ENCODE results near the gene EMC1. TPM values are rescaled to one million over a fixed set of nuclear protein-coding genes. Genes with fewer than 3 reads are reported as not detected.

The EMC1 gene
- total RNA-seq, result 141 and 191 TPM in 2 replicates

GRCh38 chr1:19251305-19252196 is at the start of gene EMC1, which contains the start of gene MRTO4:
TSS of gene EMC1 (minus strand) at chr1:19251524. CDS start at chr1:19251509, 15 bp downstream.
TSS of gene MRTO4 (plus strand) at chr1:19251805. CDS start at chr1:19251836, 31 bp downstream.

GRCh38 chr1:19288324-19289241 is 37.3 kb upstream of the EMC1 start, which contains the start of gene AKR7A3:
TSS of gene AKR7A3 (minus strand) at chr1:19288770. CDS start at chr1:19288709, 61 bp downstream.

GRCh38 chr1:19209990-19210771 is 41.1 kb downstream of the EMC1 start, which contains the start of gene UBR4:
TSS of gene UBR4 (minus strand) at chr1:19210266. CDS start at chr1:19210248, 18 bp downstream.

Other genes with a start within 250 kb of the EMC1 start
- gene UBR4, start 41.3 kb downstream of the EMC1 start, total RNA-seq, result 169 and 193 TPM in 2 replicates
- 14.7 and 16.3 TPM in 2 replicates for gene MRTO4, start 281 bp upstream of the EMC1 start, total RNA-seq
- 0.33 and 0.59 TPM in 2 replicates for gene AKR7A3, start 37.2 kb upstream of the EMC1 start, total RNA-seq
- gene AKR7A2, start 60.6 kb upstream of the EMC1 start, total RNA-seq, result 61.3 and 70.8 TPM in 2 replicates
- 15.9 and 31.2 TPM in 2 replicates for gene SLC66A1, start 60.8 kb upstream of the EMC1 start, total RNA-seq
- gene CAPZB, start 234.0 kb upstream of the EMC1 start, total RNA-seq, result 143 and 157 TPM in 2 replicates

Measured in smooth muscle cell of the pulmonary artery (primary cell).